Measurements from ENCODE around the gene LMTK2. TPM values are rescaled to one million over a fixed set of nuclear protein-coding genes. Genes with fewer than 3 reads are reported as not detected.

LMTK2 gene
- total RNA-seq, 1 experiment from 2014 or later, result 17.8 TPM

- no peak for TF ChIP-seq ZNF274 (IDR thresholded peaks at IDR 0.05; ENCODE audit: low read depth, low read length)
- no peak for TF ChIP-seq REST (IDR thresholded peaks at IDR 0.05; ENCODE audit: low read depth)
Observed at GRCh38 chr7:98148607-98149006, 41.9 kb downstream of the LMTK2 start (continued).

GRCh38 chr7:98149116-98149692 lies 42.5 kb downstream of the LMTK2 start:
- no peaks in the 10 kb centered on the region for H3K4me1 ChIP-seq (ENCODE audit: control insufficient read depth in 1 of 2, insufficient read depth in 2 of 2, low read length in 2 of 2)
- no peak overlapping the region for H3K9ac ChIP-seq (ENCODE audit: low read length)
- no peaks in the 10 kb centered on the region for H4K20me1 ChIP-seq (ENCODE audit: insufficient read depth)
- H3K9me3 ChIP-seq (ENCODE audit: control insufficient read depth in 1 of 2, insufficient read depth in 1 of 2, low read depth in 1 of 2, low read length in 2 of 2), result no peaks in the 10 kb centered on the region
- H3K9me2 ChIP-seq (ENCODE audit: insufficient read depth), result no peaks in the 10 kb centered on the region
- H2AFZ ChIP-seq (ENCODE audit: low read depth, low read length, poor library complexity, severe bottlenecking), result no peak overlapping the region
- ATAC-seq (no peak), DNase-seq (ENCODE audit: low read depth, low spot score) (no peak)
- no TSS peak for BruUV-seq (replicated peaks)
- H3K36me3 ChIP-seq (ENCODE audit: control insufficient read depth in 1 of 2, insufficient read depth in 2 of 2, low read length in 2 of 2), result peaks cover 0 to 3% of the 10 kb centered on the region in 2 experiments; a peak in 1 of 4 replicates
- H3K4me2 ChIP-seq (ENCODE audit: low read length), result no peak overlapping the region
- H3K4me3 ChIP-seq (replicated peaks in 1 of 2; ENCODE audit: low read depth in 1 of 2, low read length in 2 of 2), result no peak overlapping the region
- no peaks in the 10 kb centered on the region for H3K27me3 ChIP-seq (ENCODE audit: insufficient read depth, low read length)
- ChIA-PET POLR2A (no interaction called here), RAD21 (ENCODE audit: low non-redundant PET in 1 of 2, low total read pairs in 2 of 2, uncharacterized antibody in 2 of 2, unreplicated experiment in 2 of 2) (no interaction called here), CTCF (interaction anchor here (1.7 kb wide), 1 partner anchor 16 kb away, joined by 5 read pairs; no protein-coding TSS in a partner anchor)
- intact Hi-C loops (cut with micrococcal nuclease), result no loop called here
- no peaks in the 10 kb centered on the region for H3K79me2 ChIP-seq (ENCODE audit: insufficient read depth, low read length)
- H3K27ac ChIP-seq (ENCODE audit: low read depth, low read length), result no peak overlapping the region
- TF ChIP-seq YY1 (IDR thresholded peaks at IDR 0.05; ENCODE audit: extremely low read depth, insufficient replicate concordance, low read depth, low read length) (no peak), SP1 (IDR thresholded peaks at IDR 0.05; ENCODE audit: low read depth) (no peak), SIN3A (IDR thresholded peaks at IDR 0.05; ENCODE audit: low read depth) (no peak), ZFX (IDR thresholded peaks at IDR 0.05) (no peak), EZH2 (IDR thresholded peaks at IDR 0.05) (no peak), EGR1 (IDR thresholded peaks at IDR 0.05; ENCODE audit: low read depth) (no peak), TCF7L2 (IDR thresholded peaks at IDR 0.05; ENCODE audit: borderline replicate concordance, extremely low read depth, insufficient read depth, insufficient read length) (no peak), SRF (IDR thresholded peaks at IDR 0.05; ENCODE audit: low read depth) (no peak), ZBTB33 (IDR thresholded peaks at IDR 0.05; ENCODE audit: extremely low read depth, insufficient replicate concordance, low read length) (no peak), CTCF (IDR thresholded peaks at IDR 0.05 in 2 of 3, conservative IDR thresholded peaks at IDR 0.05 in 1 of 3; ENCODE audit: borderline replicate concordance in 1 of 3, insufficient read depth in 1 of 3, low read depth in 2 of 3, low read length in 2 of 3) (no peak), ZNF274 (IDR thresholded peaks at IDR 0.05; ENCODE audit: low read depth, low read length) (no peak), FOSL1 (IDR thresholded peaks at IDR 0.05; ENCODE audit: low read depth) (no peak), POLR2A (IDR thresholded peaks at IDR 0.05; ENCODE audit: borderline replicate concordance, extremely low read depth, insufficient read depth, insufficient read length) (no peak), CBX3 (IDR thresholded peaks at IDR 0.05; ENCODE audit: low read depth) (no peak), CEBPB (IDR thresholded peaks at IDR 0.05; ENCODE audit: low read depth) (no peak), ATF3 (IDR thresholded peaks at IDR 0.05) (no peak), MAX (IDR thresholded peaks at IDR 0.05) (no peak)

Data from HCT116 (cell line).